Stromal cell of bone marrow (primary cell): ENCODE results near the gene FTO.

Experiments
- DNase-seq: peaks from one replicate; pipeline ENCODE4 v3.0.0-alpha.2; 2012; ENCODE audit warnings: low read depth

The FTO gene

DNA sequence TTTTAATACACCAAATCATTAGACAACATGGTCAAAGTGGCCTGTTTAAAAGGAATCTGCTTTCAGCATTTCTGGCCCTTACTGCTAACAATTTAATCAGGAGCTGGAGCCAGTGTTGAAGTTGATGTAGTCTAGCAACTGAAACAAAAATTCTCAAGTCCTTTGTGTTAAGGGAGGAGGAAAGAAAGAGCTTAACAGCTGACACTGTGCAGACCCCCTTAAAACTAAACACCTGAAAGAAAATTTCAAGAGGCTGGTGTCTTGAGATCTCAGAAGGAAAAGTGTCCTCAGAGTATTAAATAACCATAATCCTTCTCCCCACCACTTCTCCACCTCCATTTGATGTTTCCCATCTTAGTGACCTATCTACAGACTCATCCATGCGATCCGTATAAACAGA lies 232.1 kb downstream of the FTO start:
- no peak for DNase-seq

- no peak for DNase-seq
These were observed 232.6 kb downstream of the FTO start for GRCh38 chr16:53936529-53936928.

DNA sequence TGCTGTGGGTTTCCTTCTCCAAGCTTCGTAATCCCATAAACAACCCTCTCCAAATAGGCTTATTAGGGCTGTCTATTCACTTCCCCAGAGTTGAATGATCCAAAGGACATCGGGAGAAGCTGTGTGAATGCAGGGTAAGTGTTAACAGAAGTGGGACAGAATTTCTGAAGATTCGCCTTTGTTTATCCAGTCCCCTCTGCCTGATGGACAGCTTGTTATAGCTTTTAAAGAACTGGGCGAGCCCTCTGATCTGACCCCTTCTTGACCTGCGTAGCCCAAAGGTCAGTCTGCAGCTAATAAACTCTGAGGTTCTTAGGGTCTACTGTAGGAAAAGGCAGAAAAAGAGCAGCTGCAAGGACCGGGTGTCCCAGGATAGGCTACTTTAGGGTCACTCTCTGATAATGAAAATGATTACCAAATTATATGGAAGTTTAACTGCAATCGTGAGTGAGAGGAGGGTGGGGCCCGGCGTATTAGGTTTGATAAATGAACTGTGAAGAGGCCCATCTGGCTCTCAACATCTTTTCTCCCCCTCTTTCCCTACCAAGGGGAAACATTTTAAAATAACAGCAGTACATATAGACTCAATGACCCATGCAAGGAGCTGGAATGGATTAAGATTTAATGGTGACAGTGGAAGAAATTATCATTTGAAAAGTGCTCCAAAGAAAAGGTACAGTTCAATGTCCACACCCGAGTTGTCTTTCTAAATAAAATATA lies 233.4 kb downstream of the FTO start:
- no peak for DNase-seq

DNA sequence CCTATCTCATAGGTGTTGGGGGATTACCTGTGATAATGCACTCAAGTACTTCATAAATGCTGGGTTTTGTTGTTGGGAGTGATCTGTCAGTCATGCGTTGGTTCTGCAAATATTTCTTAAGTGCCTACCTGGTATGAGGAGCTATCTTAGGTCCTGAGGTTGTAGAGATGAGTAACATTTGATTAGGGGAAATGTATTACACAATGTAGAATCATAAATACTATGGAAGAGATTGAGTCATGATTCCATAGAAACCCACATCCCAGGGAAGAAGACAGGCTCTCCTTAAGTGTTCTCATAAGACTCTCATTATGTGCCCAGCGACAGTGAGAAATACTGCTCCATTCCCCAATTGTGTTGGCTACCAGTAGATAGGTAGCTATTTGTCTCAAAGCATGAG lies 240.1 kb downstream of the FTO start:
- DNase-seq, result no peak

GRCh38 chr16:53945996-53946395 lies 242.0 kb downstream of the FTO start:
- peak; percentile 34 for DNase-seq

GRCh38 chr16:53946746-53947386 lies 242.9 kb downstream of the FTO start:
- DNase-seq, result no peak

- no peak for DNase-seq
These were observed 243.7 kb downstream of the FTO start for GRCh38 chr16:53947642-53948041.

GRCh38 chr16:53948326-53948725 lies 244.4 kb downstream of the FTO start:
- DNase-seq, result no peak

GRCh38 chr16:53948734-53949430 lies 244.9 kb downstream of the FTO start:
- no peak for DNase-seq

DNA sequence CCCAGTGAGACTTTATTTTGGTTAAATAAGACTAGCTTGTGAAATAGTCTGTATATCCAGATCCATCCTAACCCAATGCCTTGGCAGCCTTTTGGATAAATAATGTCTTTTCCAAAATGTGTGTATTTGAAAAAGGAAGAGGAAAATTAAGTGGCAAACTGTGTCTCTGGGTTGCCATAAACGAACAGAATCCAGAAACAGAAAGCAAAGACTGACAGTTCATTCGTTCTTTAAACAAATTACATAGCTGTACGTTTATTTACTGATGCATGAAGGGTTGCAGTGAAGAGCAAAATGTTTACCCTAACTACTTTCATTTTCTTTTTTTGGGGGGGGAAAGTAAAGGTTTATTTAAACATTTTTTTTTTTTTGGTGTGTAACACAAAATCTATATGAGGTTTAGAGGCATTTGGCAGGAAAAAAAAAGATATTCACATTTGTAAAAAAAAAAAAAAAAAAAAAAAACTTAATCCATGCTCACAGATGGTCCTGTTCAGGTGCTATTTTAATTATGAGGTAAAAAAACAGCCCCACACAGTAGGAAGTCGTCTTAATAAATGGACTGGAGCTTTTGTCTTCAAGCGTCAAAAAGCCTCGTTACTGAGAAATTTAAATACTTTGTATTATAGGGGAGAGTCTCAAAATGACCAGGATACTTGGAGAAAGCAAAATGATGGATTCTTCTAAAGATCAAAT lies 245.9 kb downstream of the FTO start:
- DNase-seq, result peak; percentile 16

GRCh38 chr16:53950677-53951076 lies 246.7 kb downstream of the FTO start:
- no peak for DNase-seq

- DNase-seq, result no peak
These were observed 248.6 kb downstream of the FTO start for GRCh38 chr16:53952215-53953208.

GRCh38 chr16:53953336-53953735 lies 249.4 kb downstream of the FTO start:
- DNase-seq, result no peak

DNA sequence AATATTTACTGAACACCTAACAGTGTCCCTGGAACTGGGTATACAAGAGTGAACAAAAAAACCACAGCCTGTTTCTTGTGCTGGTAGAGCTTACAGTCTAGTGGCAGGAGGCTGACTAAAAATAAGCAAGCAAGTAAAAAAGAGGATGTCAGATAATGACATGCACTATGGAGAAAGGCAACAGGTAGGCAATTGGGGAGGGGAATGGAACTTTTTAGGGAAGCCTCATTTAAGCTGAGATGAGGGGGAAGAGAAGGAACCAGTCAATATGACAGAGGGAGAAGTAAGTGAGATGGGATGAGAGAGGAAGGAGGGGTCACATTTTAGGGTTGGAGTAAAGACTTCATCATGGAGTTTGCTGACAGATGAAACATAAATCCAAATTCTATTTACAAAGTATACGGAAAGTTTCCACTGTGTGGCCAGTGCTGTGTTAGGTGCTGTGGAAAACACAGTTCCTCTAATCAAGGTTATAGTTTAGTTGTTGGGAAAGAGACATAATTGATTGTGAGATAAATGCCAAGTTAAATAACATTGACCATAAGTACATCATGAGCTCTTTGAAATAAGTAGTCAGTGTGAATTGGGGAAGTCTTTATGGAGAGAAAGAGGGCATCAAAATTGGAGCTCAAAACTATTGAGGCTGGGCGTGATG lies 251.4 kb downstream of the FTO start:
- DNase-seq, result no peak

DNA sequence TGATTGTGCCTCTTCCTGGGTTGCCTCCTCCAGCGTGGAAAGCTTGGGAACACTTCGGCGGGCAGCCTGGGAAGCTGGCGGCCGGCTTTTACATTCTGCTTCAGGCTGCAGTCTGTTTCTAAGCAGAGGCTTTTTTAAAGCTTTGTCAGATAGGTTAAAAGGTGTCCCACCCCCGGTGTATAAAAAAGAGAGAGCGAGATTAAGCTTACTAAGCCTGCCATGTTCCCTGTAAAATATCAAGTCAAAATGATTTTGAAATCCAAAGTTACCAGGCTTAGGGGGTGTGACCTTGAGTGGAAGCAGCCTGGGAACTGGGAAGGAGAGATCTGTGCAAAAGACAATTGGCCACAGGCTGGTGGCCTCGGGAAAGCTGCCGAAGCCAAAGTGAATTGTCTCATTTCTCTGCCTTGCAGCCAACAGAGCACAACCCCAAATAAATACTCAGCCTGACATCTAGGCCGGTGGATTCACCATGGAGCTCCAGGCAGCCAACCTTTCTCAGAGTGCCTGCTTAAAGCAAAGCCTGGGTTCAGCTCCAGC lies 254.5 kb downstream of the FTO start:
- no peak for DNase-seq

DNA sequence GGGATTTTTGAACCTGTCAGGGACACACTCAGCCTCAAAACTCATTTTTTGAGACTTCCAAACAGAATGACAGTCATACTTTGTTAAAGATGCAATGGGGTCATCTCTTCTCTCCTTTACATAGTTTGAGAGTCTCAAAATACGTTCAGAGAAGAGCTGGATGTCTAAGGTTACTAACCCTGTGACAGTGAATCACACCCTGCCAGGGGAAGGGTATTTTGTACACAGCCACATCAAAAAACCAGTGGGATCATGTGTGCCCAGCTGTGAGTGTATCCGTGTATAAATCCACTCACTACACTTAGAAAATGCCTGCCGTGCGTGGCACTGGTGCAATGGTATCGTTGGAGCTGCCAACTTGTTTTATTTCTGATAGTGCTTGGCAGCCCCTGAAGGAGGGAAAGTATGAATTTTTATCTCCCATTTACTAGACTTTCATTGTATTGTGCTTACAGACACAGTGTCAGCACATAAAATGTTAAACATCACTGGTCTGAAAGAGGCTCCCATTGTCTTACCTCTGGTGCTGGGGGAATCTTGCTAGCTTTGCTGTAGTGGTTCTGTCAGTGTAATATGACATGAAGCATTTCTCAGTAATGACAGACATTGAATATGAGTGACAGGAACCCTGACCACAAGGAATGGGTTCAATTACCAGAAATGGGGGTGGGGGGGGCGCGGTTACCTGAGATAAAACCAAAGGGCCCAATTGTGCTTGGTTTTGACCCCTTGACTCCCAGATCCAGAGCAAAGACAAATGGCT lies 256.3 kb downstream of the FTO start:
- DNase-seq, result no peak

DNA sequence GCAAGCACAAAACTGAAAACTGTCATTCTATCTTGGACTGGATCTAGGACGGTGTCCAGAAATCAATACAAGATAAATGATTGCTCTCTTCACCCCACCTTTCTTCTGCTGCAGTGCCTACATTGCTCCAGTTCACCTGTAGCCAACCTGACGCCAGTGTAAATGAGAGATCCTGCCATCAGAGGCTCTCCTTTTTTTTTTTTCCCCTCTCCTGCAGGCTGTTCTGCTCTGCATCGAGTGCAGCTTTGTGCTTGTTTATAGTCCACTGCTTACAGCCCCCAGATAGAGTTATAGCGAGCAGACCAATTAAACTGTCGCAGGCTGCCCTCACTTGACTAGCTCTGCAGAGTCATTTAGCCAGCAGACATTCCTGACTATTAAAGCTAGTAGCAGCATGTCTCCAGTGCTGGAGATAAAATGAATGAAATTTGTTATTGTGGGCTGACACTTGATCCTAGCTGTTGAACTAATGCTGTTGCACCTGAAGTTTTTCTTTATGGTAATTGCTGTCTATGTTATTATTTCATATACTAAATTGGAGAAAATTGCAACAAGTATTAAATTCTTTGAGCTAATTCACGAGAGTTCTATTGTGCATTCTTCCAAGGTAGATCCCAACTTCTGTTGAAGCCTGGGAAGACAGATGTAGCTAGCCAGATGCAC lies 257.1 kb downstream of the FTO start:
- no peak for DNase-seq

DNA sequence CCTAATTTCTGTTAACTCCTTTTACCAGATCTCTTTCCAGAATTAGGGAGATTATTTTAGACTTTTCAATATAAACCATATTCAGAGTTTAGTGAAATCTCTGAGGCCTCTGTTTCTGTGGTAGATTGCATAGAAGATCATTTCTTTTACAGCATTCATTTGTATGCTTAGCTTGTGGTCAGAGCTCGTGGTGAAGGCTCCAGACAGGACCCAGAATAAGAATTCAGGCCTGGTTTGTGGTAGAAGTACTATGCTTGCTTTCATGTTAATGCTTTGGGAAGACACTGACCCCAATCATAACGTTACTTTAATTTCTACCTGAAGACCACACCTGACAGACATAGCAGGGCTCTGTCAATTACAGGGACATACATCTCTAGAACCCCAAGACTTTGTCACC lies 258.1 kb downstream of the FTO start:
- no peak for DNase-seq

DNA sequence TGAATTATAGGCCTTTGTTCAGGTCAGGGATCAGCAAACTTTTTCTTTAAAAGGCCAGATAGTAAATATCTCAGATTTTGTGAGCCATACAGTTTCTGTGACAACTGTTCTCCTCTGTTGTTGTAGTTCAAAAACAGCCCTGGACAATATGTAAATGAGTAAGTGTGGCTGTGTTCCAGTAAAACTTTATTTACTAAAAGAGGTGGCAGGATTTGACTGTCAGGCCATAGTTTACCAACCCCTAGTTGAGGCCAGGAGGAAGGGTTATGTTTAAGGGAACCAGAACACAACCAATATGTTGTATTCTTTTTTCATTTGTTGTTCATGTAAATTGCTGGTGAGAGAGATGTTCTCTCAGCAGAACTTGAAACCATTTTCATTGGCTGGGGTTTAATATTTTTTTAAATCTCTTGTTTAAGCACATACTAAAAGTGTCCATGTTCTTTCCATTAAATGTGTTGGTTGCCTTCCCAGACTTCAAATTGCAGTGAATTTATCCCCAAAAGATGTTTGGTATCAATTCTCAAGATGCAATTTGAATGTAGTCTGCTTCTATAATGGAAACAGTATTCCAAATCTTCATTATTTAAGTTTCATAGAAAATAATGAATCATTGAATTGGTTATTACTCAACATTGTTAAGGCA lies 260.3 kb downstream of the FTO start:
- DNase-seq, result no peak
